Kidney (tissue), 14 donors: ENCODE measurements around the gene TRPM5. TPM values are rescaled to one million over a fixed set of nuclear protein-coding genes. Genes with fewer than 3 reads are reported as not detected.

ENCODE experiments used
- DNase-seq, 5 donors: peaks; one replicate each; pipeline ENCODE4 v3.0.0-alpha.2; 2013 to 2020
- FAIRE-seq: peaks from 2 replicates; lab custom pipeline; 2012; peaks lifted over from hg19 to GRCh38; lab: Jason Lieb, UNC
- H3K27ac ChIP-seq, 2 donors: one replicate each; pipeline ENCODE4 v1.7.0; 2013; ENCODE audit warnings: low read depth in 2 of 2, low read length in 2 of 2, inconsistent platforms in 1 of 2
- H3K27me3 ChIP-seq: one replicate; pipeline ENCODE4 v1.7.1; 2013; ENCODE audit warnings: low read length, inconsistent platforms; ENCODE audit not compliant: control insufficient read depth, insufficient read depth
- H3K36me3 ChIP-seq, 3 donors: one replicate each; pipeline versions ENCODE4 v1.7.0 to v1.7.1; 2013; ENCODE audit warnings: low read length in 3 of 3, control low read depth in 1 of 3, inconsistent platforms in 1 of 3; ENCODE audit not compliant: insufficient read depth in 3 of 3, control insufficient read depth in 2 of 3
- H3K4me1 ChIP-seq, 3 donors: one replicate each; pipeline versions ENCODE4 v1.7.0 to v1.7.1; 2013; ENCODE audit warnings: low read length in 3 of 3, inconsistent platforms in 1 of 3, low read depth in 1 of 3; ENCODE audit not compliant: control insufficient read depth in 2 of 3, insufficient read depth in 2 of 3
- H3K4me3 ChIP-seq, 3 donors: one replicate each; pipeline versions ENCODE4 v1.7.0 to v1.8.1; 2013; ENCODE audit warnings: low read length in 3 of 3, control low read depth in 1 of 3, inconsistent platforms in 1 of 3
- H3K9ac ChIP-seq, 3 donors: one replicate each; pipeline versions ENCODE4 v1.7.0 to v1.7.1; 2013; ENCODE audit warnings: low read length in 3 of 3, control low read depth in 1 of 3, inconsistent platforms in 1 of 3
- H3K9me3 ChIP-seq, 3 donors: one replicate each; pipeline versions ENCODE4 v1.7.0 to v1.7.1; 2013; ENCODE audit warnings: low read length in 3 of 3, control low read depth in 1 of 3, inconsistent platforms in 1 of 3; ENCODE audit not compliant: control insufficient read depth in 2 of 3, insufficient read depth in 1 of 3
- intact Hi-C: fragments of 100-400 bp; cut with DNase I; formaldehyde crosslinking; loops from one replicate; pipeline ENCODE4 v1.11.1; 2022
- polyA plus RNA-seq: library from polyadenylated mRNA; stranded (reverse); fragments of 350-450 nt; fragmentation: Illumina TruSeq; extraction: RNeasy Lipid Tissue Mini Kit (QIAGEN cat#74804); gene quantifications from one replicate; pipeline ENCODE4 v1.2.3, GENCODE V29; 2014; ENCODE audit warnings: low read depth, low replicate concordance; ENCODE audit not compliant: insufficient read depth
- total RNA-seq: library from RNA; stranded (reverse); fragmentation: NEBNext Ultra II Directional; extraction: Animal tissue kit (Norgen Biotek cat#: 25700); gene quantifications from one replicate; pipeline ENCODE4 v1.2.1, GENCODE V29; 2021
- TF ChIP-seq, protein P1 (sequence below): IDR thresholded peaks from 3 replicates; pipeline ENCODE4 v1.5.1; 2012; ENCODE audit warnings: mild to moderate bottlenecking, moderate library complexity, borderline replicate concordance; ENCODE audit not compliant: insufficient read depth; ENCODE audit errors: extremely low read depth
- donor health status: control.
- donor health status: control.
- donor health status: control.
- donor health status: control.
- donor health status: control.
- donor health status: DM: yes; HTN: yes; CAD: no.
- donor health status: Normal renal cell carcinoma (clear cell type).

Gene TRPM5
- total and polyA plus RNA-seq, 2 donors from 2014 or later = 0.25 to 0.69 TPM

DNA sequence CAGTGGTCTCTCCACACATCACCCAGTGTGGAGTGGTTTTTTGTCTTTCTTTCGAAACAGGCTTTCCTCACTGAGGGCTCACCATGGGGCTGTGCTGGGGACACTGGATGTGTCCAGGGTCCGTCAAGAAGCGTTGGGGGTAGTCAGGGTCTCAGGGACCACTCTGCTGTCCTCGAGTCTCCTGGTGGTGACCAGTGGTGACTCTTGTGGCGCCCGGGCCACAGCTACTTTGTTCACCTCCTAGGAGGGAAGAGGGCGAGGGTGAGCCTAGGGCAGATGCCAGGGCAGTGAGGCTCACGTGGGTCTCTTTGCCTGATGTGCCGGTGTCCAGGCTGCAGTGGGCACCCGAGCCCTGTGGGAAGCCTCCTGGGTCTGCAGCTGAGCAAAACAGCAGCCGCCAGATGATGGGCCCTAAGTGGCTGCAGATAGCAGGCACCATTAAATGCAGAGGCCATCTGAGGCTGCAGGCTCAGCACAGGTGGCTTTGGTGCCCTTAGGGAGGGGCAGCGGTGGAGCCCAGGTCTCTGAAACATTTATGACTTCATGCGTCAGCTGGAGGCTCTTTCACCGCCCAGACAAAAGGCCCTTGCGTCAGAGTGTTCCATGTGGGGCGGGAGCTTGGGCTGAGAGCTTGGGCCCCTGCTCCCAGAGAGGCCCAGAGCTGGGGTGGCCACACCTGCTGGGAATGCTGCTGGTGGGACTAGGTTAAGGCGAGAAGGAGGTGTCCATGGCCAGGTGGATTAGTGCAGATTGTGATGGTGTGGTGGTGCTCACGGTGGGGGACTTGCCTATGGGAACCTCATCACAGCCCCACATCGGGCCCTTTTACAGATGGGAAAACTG is 30.0 kb upstream of the TRPM5 start:
- Histone ChIP-seq H3K9me3 (no peaks in the 10 kb centered on the region), H3K36me3 (no peaks in the 10 kb centered on the region), H3K9ac (no peak overlapping the region), H3K27ac (peak overlapping the region; percentile 51 to 63), H3K4me1 (peaks cover 0 to 3% (median 0%) of the 10 kb centered on the region in 3 donors), H3K27me3 (no peaks in the 10 kb centered on the region), H3K4me3 (no peak overlapping the region)
- intact Hi-C loops = no loop called here
- no peak for FAIRE-seq
- TF ChIP-seq, protein P1, sequence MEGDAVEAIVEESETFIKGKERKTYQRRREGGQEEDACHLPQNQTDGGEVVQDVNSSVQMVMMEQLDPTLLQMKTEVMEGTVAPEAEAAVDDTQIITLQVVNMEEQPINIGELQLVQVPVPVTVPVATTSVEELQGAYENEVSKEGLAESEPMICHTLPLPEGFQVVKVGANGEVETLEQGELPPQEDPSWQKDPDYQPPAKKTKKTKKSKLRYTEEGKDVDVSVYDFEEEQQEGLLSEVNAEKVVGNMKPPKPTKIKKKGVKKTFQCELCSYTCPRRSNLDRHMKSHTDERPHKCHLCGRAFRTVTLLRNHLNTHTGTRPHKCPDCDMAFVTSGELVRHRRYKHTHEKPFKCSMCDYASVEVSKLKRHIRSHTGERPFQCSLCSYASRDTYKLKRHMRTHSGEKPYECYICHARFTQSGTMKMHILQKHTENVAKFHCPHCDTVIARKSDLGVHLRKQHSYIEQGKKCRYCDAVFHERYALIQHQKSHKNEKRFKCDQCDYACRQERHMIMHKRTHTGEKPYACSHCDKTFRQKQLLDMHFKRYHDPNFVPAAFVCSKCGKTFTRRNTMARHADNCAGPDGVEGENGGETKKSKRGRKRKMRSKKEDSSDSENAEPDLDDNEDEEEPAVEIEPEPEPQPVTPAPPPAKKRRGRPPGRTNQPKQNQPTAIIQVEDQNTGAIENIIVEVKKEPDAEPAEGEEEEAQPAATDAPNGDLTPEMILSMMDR = no peak
- peak in 2 of 5 donors; percentile 37 to 41 for DNase-seq

DNA sequence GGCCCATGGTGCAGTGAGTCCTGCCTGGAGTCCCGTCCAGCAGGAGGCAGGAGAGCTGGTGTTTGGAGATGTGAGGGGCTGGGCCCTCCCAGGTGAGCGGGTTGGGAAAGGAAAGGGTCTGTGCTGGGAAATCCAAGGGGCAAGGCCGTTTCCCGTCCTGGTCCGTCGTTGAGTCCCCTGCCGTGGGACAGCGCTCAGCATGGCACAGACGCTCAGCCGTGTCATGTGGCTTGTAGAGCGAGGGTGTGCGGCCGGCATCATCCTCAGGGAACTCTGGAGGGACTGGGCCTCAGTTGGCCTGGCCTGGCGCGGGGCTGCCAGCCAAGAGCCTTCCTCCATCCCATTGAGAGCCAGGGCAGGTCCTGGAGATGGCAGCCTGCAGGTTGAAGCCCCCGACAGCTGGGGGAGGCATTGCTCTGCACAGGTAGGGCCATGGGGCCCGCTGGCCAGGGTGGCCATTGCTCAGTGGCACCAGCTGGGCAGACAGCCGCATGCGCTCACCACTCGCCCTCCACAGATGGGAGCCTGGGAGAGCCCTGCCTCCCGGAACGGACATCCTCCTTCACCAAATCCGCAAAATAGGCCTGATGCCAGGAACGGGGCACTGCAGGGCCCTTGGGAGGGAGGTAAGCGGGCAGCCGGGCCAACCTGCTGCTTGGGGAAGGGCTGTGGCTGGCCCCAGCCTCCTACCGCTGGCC is 29.2 kb upstream of the TRPM5 start:
- no peaks in the 10 kb centered on the region for H3K36me3 ChIP-seq
- H3K9me3 ChIP-seq = no peaks in the 10 kb centered on the region
- peaks cover 0 to 3% (median 0%) of the 10 kb centered on the region in 3 donors for H3K4me1 ChIP-seq
- TF ChIP-seq, protein P1 = no peak
- H3K9ac ChIP-seq = no peak overlapping the region
- FAIRE-seq = no peak
- H3K27ac ChIP-seq = peak overlapping the region in 1 of 2 donors; percentile 51
- no peaks in the 10 kb centered on the region for H3K27me3 ChIP-seq
- no peak for DNase-seq
- H3K4me3 ChIP-seq = no peak overlapping the region
- intact Hi-C loops = no loop called here

DNA sequence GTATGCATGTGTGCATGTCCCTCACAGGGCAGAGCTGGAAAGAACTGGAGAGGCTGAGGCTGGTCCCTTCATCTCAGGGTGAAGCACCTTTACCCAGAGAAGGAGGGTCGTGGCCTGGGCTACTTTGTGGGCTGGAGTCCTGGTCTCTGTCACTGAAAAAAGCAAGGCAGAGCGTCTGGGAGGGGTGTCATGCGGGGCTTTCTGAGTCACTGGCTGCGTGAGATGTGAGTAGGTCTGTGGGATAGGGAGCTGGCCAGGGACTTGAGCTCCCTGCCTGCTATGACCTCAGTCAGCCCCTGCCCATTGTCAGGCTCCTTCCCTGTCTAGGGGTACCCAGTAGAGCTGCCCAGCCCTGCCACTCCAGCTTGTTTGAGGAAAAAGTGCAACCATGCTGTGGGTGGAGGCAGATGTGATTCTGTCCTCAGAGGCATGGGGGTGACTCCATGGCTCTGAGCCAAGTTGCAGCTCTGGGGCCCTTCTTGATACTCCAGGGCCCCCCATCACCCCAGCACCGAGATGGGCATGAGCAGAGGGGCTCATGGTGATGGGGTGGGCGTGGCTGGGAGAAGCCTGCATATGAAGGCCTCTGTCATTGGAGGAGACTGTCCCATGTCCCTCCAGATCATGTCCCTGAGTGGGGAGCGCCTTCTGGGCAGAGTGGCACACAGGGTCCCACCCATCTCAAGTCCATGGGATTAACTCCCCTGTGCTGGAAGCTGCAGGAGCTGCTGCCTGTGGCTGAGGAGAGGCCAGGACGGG is 28.3 kb upstream of the TRPM5 start:
- no peak overlapping the region for H3K9ac ChIP-seq
- no peaks in the 10 kb centered on the region for H3K27me3 ChIP-seq
- intact Hi-C loops = no loop called here
- FAIRE-seq (no peak), DNase-seq (peak in 1 of 5 donors; percentile 44)
- no peak overlapping the region for H3K27ac ChIP-seq
- TF ChIP-seq, protein P1 = no peak
- H3K4me1 ChIP-seq = peaks cover 0 to 5% (median 0%) of the 10 kb centered on the region in 3 donors
- no peaks in the 10 kb centered on the region for H3K36me3 ChIP-seq
- no peaks in the 10 kb centered on the region for H3K9me3 ChIP-seq
- no peak overlapping the region for H3K4me3 ChIP-seq
